ENCODE results near the gene BMPR1B. TPM values are rescaled to one million over a fixed set of nuclear protein-coding genes. Genes with fewer than 3 reads are reported as not detected.

BMPR1B gene
- total and polyA plus RNA-seq, 9 of the 15 experiments (the other 6 are each of a cell fraction or from before 2014, with no cell fraction given), result 0.01 TPM; not detected in 8

GRCh38 chr4:95155759-95156451 lies 398.1 kb downstream of the BMPR1B start (continued):
- TF ChIP-seq NELFE (IDR thresholded peaks at IDR 0.05; ENCODE audit: insufficient read depth, insufficient read length), result no peak
- no peak for TF ChIP-seq POLR2AphosphoS2 (IDR thresholded peaks at IDR 0.05; ENCODE audit: low read length)
- TF ChIP-seq STAT5B (CRISPR knock-in tag; IDR thresholded peaks at IDR 0.05), result no peak
- no peak for TF ChIP-seq SOX6 (IDR thresholded peaks at IDR 0.05)
- TF ChIP-seq, protein P1, sequence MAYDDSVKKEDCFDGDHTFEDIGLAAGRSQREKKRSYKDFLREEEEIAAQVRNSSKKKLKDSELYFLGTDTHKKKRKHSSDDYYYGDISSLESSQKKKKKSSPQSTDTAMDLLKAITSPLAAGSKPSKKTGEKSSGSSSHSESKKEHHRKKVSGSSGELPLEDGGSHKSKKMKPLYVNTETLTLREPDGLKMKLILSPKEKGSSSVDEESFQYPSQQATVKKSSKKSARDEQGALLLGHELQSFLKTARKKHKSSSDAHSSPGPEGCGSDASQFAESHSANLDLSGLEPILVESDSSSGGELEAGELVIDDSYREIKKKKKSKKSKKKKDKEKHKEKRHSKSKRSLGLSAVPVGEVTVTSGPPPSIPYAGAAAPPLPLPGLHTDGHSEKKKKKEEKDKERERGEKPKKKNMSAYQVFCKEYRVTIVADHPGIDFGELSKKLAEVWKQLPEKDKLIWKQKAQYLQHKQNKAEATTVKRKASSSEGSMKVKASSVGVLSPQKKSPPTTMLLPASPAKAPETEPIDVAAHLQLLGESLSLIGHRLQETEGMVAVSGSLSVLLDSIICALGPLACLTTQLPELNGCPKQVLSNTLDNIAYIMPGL (CRISPR knock-in tag; IDR thresholded peaks at IDR 0.05), result no peak
- TF ChIP-seq RAD21 (CRISPR knock-in tag; conservative IDR thresholded peaks at IDR 0.05 in 1 of 2, IDR thresholded peaks at IDR 0.05 in 1 of 2), result peak; percentile 51 to 56
- TF ChIP-seq, protein P2, sequence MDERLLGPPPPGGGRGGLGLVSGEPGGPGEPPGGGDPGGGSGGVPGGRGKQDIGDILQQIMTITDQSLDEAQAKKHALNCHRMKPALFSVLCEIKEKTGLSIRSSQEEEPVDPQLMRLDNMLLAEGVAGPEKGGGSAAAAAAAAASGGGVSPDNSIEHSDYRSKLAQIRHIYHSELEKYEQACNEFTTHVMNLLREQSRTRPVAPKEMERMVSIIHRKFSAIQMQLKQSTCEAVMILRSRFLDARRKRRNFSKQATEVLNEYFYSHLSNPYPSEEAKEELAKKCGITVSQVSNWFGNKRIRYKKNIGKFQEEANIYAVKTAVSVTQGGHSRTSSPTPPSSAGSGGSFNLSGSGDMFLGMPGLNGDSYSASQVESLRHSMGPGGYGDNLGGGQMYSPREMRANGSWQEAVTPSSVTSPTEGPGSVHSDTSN (CRISPR knock-in tag; IDR thresholded peaks at IDR 0.05; ENCODE audit: low read depth), result no peak
- TF ChIP-seq, protein P2 (tag; conservative IDR thresholded peaks at IDR 0.05; ENCODE audit: low read depth), result peak; percentile 71
- peak; percentile 50 for TF ChIP-seq SMC3 (conservative IDR thresholded peaks at IDR 0.05; ENCODE audit: insufficient read depth, low read depth, low read length)
- TF ChIP-seq ZNF79 (CRISPR knock-in tag; IDR thresholded peaks at IDR 0.05; ENCODE audit: low read depth), result no peak
- no peak for TF ChIP-seq SIN3B (IDR thresholded peaks at IDR 0.05; ENCODE audit: low read depth)
- TF ChIP-seq POU5F1 (IDR thresholded peaks at IDR 0.05; ENCODE audit: borderline replicate concordance, low read depth, low read length, partially characterized antibody), result no peak
- TF ChIP-seq WHSC1 (IDR thresholded peaks at IDR 0.05; ENCODE audit: low read length), result no peak
- TF ChIP-seq, protein P3, sequence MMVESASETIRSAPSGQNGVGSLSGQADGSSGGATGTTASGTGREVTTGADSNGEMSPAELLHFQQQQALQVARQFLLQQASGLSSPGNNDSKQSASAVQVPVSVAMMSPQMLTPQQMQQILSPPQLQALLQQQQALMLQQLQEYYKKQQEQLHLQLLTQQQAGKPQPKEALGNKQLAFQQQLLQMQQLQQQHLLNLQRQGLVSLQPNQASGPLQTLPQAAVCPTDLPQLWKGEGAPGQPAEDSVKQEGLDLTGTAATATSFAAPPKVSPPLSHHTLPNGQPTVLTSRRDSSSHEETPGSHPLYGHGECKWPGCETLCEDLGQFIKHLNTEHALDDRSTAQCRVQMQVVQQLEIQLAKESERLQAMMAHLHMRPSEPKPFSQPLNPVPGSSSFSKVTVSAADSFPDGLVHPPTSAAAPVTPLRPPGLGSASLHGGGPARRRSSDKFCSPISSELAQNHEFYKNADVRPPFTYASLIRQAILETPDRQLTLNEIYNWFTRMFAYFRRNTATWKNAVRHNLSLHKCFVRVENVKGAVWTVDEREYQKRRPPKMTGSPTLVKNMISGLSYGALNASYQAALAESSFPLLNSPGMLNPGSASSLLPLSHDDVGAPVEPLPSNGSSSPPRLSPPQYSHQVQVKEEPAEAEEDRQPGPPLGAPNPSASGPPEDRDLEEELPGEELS (CRISPR knock-in tag; IDR thresholded peaks at IDR 0.05; ENCODE audit: borderline replicate concordance), result no peak
- TF ChIP-seq FOXP1 (CRISPR knock-in tag; IDR thresholded peaks at IDR 0.05), result no peak
- TF ChIP-seq CHD2 (IDR thresholded peaks at IDR 0.05; ENCODE audit: low read depth, low read length), result no peak
- no peak for TF ChIP-seq ZNF232 (CRISPR knock-in tag; IDR thresholded peaks at IDR 0.05)
- TF ChIP-seq HOXB6 (CRISPR knock-in tag; IDR thresholded peaks at IDR 0.05; ENCODE audit: borderline replicate concordance), result no peak
- TF ChIP-seq, protein P4, sequence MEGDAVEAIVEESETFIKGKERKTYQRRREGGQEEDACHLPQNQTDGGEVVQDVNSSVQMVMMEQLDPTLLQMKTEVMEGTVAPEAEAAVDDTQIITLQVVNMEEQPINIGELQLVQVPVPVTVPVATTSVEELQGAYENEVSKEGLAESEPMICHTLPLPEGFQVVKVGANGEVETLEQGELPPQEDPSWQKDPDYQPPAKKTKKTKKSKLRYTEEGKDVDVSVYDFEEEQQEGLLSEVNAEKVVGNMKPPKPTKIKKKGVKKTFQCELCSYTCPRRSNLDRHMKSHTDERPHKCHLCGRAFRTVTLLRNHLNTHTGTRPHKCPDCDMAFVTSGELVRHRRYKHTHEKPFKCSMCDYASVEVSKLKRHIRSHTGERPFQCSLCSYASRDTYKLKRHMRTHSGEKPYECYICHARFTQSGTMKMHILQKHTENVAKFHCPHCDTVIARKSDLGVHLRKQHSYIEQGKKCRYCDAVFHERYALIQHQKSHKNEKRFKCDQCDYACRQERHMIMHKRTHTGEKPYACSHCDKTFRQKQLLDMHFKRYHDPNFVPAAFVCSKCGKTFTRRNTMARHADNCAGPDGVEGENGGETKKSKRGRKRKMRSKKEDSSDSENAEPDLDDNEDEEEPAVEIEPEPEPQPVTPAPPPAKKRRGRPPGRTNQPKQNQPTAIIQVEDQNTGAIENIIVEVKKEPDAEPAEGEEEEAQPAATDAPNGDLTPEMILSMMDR (IDR thresholded peaks at IDR 0.05 in 2 of 3, conservative IDR thresholded peaks at IDR 0.05 in 1 of 3; ENCODE audit: insufficient read depth in 2 of 3, low read depth in 1 of 3, low read length in 3 of 3), result peak; percentile 44 to 75 (median 55); a peak in 5 of 6 replicates
- no peak for TF ChIP-seq ZNF124 (CRISPR knock-in tag; IDR thresholded peaks at IDR 0.05)
